ENCODE measurements around the gene TGFA.

DNA sequence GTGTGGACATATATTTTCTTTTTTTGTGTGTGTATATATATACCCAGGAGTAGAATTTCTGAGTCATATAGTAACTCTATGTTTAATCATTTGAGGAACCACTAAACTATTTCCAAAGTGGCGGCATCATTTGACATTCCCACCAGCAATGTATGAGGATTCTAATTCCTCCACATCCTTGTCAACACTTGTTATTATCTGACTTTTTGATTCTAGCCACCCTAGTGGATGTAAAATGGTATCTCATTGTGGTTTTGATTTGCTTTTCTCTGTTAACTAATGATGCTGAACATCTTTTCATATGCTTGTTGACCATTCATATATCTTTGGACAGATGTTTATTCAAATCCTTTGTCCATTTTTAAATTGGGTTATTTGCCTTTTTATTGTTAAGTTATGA lies 120.3 kb downstream of the TGFA start:
- TF ChIP-seq, protein P1, sequence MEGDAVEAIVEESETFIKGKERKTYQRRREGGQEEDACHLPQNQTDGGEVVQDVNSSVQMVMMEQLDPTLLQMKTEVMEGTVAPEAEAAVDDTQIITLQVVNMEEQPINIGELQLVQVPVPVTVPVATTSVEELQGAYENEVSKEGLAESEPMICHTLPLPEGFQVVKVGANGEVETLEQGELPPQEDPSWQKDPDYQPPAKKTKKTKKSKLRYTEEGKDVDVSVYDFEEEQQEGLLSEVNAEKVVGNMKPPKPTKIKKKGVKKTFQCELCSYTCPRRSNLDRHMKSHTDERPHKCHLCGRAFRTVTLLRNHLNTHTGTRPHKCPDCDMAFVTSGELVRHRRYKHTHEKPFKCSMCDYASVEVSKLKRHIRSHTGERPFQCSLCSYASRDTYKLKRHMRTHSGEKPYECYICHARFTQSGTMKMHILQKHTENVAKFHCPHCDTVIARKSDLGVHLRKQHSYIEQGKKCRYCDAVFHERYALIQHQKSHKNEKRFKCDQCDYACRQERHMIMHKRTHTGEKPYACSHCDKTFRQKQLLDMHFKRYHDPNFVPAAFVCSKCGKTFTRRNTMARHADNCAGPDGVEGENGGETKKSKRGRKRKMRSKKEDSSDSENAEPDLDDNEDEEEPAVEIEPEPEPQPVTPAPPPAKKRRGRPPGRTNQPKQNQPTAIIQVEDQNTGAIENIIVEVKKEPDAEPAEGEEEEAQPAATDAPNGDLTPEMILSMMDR (IDR thresholded peaks at IDR 0.05; ENCODE audit: low read depth, low read length, poor library complexity, severe bottlenecking), result no peak
- TF ChIP-seq EZH2phosphoT487 (IDR thresholded peaks at IDR 0.05; ENCODE audit: borderline replicate concordance, low read length), result no peak
